ENCODE measurements around the gene WDR31. TPM values are rescaled to one million over a fixed set of nuclear protein-coding genes. Genes with fewer than 3 reads are reported as not detected.

Gene WDR31
- total RNA-seq, 1 donor from 2014 or later: 3.0 TPM

- TF ChIP-seq CTCF (IDR thresholded peaks at IDR 0.05; ENCODE audit: insufficient read depth, low read length, poor library complexity, severe bottlenecking): peak; percentile 60
- peak overlapping the region; percentile 97 for H3K4me3 ChIP-seq (ENCODE audit: low read depth, low read length)
- no peaks in the 10 kb centered on the region for H3K27me3 ChIP-seq (ENCODE audit: control insufficient read depth, insufficient read depth, low read length)
- DNase-seq (ENCODE audit: low read depth): peak; percentile 21
- no peaks in the 10 kb centered on the region for H3K36me3 ChIP-seq (ENCODE audit: control insufficient read depth, insufficient read depth, low read length)
Observed at GRCh38 chr9:113274474-113275156, 65.5 kb downstream of the WDR31 start.

GRCh38 chr9:113269871-113270270 is 70.2 kb downstream of the WDR31 start:
- Histone ChIP-seq H3K4me3 (ENCODE audit: low read depth, low read length) (no peak overlapping the region), H3K27me3 (ENCODE audit: control insufficient read depth, insufficient read depth, low read length) (no peaks in the 10 kb centered on the region), H3K36me3 (ENCODE audit: control insufficient read depth, insufficient read depth, low read length) (no peaks in the 10 kb centered on the region)
- TF ChIP-seq CTCF (IDR thresholded peaks at IDR 0.05; ENCODE audit: insufficient read depth, low read length, poor library complexity, severe bottlenecking): no peak
- no peak for DNase-seq (ENCODE audit: low read depth)

- no peak for DNase-seq (ENCODE audit: low read depth)
- H3K4me3 ChIP-seq (ENCODE audit: low read depth, low read length): no peak overlapping the region
- TF ChIP-seq CTCF (IDR thresholded peaks at IDR 0.05; ENCODE audit: insufficient read depth, low read length, poor library complexity, severe bottlenecking): no peak
- no peaks in the 10 kb centered on the region for H3K36me3 ChIP-seq (ENCODE audit: control insufficient read depth, insufficient read depth, low read length)
- no peaks in the 10 kb centered on the region for H3K27me3 ChIP-seq (ENCODE audit: control insufficient read depth, insufficient read depth, low read length)
Observed at GRCh38 chr9:113269355-113269754, 70.7 kb downstream of the WDR31 start.

- no peak for DNase-seq (ENCODE audit: low read depth)
- no peaks in the 10 kb centered on the region for H3K27me3 ChIP-seq (ENCODE audit: control insufficient read depth, insufficient read depth, low read length)
- H3K36me3 ChIP-seq (ENCODE audit: control insufficient read depth, insufficient read depth, low read length): no peaks in the 10 kb centered on the region
- H3K4me3 ChIP-seq (ENCODE audit: low read depth, low read length): no peak overlapping the region
- TF ChIP-seq CTCF (IDR thresholded peaks at IDR 0.05; ENCODE audit: insufficient read depth, low read length, poor library complexity, severe bottlenecking): no peak
Observed at GRCh38 chr9:113267911-113268566, 72.0 kb downstream of the WDR31 start.

- no peaks in the 10 kb centered on the region for H3K36me3 ChIP-seq (ENCODE audit: control insufficient read depth, insufficient read depth, low read length)
- DNase-seq (ENCODE audit: low read depth): no peak
- H3K27me3 ChIP-seq (ENCODE audit: control insufficient read depth, insufficient read depth, low read length): no peaks in the 10 kb centered on the region
- no peak for TF ChIP-seq CTCF (IDR thresholded peaks at IDR 0.05; ENCODE audit: insufficient read depth, low read length, poor library complexity, severe bottlenecking)
- no peak overlapping the region for H3K4me3 ChIP-seq (ENCODE audit: low read depth, low read length)
Observed at GRCh38 chr9:113266174-113266573, 73.9 kb downstream of the WDR31 start.

Other genes starting within 250 kb of the WDR31 start
- gene SLC31A2, start 189.3 kb downstream of the WDR31 start, total RNA-seq: 8.6 and 9.4 TPM in 2 replicates
- gene FKBP15, start 119.0 kb downstream of the WDR31 start, total RNA-seq: 17.2 and 17.7 TPM in 2 replicates
- 19.8 and 20.9 TPM in 2 replicates for gene SLC31A1, start 118.7 kb downstream of the WDR31 start, total RNA-seq
- gene CDC26, start 64.7 kb downstream of the WDR31 start, total RNA-seq: 22.1 and 28.5 TPM in 2 replicates
- 30.1 and 34.4 TPM in 2 replicates for gene PRPF4, start 64.6 kb downstream of the WDR31 start, total RNA-seq
- gene RNF183, start 36.9 kb downstream of the WDR31 start, total RNA-seq: not detected in 2 replicates
- 9.1 and 9.6 TPM in 2 replicates for gene BSPRY, start 9.3 kb upstream of the WDR31 start, total RNA-seq
- 22.3 and 27.4 TPM in 2 replicates for gene HDHD3, start 36.7 kb upstream of the WDR31 start, total RNA-seq
- 6.2 and 6.7 TPM in 2 replicates for gene ALAD, start 61.0 kb upstream of the WDR31 start, total RNA-seq
- 58.0 and 64.1 TPM in 2 replicates for gene POLE3, start 70.4 kb upstream of the WDR31 start, total RNA-seq
- 0.88 and 1.4 TPM in 2 replicates for gene C9orf43, start 70.5 kb upstream of the WDR31 start, total RNA-seq
- gene RGS3, start 123.5 kb upstream of the WDR31 start, total RNA-seq: 158 and 166 TPM in 2 replicates

Measured in kidney epithelial cell (primary cell).